H1 (cell line): ENCODE measurements around the gene ZYX.

ENCODE experiments used
- CEBPB ChIP-seq: IDR thresholded peaks from 2 replicates; pipeline ENCODE4 v1.6.1; 2012; ENCODE audit warnings: low read depth, low read length
- CTCF ChIP-seq, 3 experiments: IDR thresholded peaks; 1 replicate in 2 of 3; 2 replicates in 1 of 3; pipeline versions ENCODE4 v1.5.1 to v1.6.1; 2011; ENCODE audit warnings: low read length in 3 of 3, mild to moderate bottlenecking in 3 of 3, inconsistent platforms in 2 of 3, low read depth in 1 of 3, moderate library complexity in 1 of 3; ENCODE audit not compliant: insufficient read depth in 1 of 3; ENCODE audit errors: control extremely low read depth in 1 of 3
- EP300 ChIP-seq, 2 experiments: IDR thresholded peaks; 1 replicate in 1 of 2; 2 replicates in 1 of 2; pipeline ENCODE4 v1.6.1; 2011 to 2012; ENCODE audit warnings: low read depth in 2 of 2, low read length in 2 of 2, mild to moderate bottlenecking in 2 of 2, borderline replicate concordance in 1 of 2, inconsistent platforms in 1 of 2, moderate library complexity in 1 of 2
- GTF2F1 ChIP-seq: IDR thresholded peaks from 2 replicates; pipeline ENCODE4 v1.6.1; 2012; ENCODE audit warnings: low read depth, low read length, improper control_type of control experiment, borderline replicate concordance
- HDAC6 ChIP-seq: IDR thresholded peaks from one replicate; pipeline ENCODE4 v1.7.1; 2012; ENCODE audit warnings: low read depth, mild to moderate bottlenecking, inconsistent platforms, low read length, moderate library complexity
- RAD21 ChIP-seq, 2 experiments: IDR thresholded peaks in 1 of 2; conservative IDR thresholded peaks in 1 of 2; 2 replicates each; pipeline ENCODE4 v1.6.1; 2011; ENCODE audit warnings: low read depth in 2 of 2, low read length in 2 of 2, improper control_type of control experiment in 1 of 2, inconsistent platforms in 1 of 2, mild to moderate bottlenecking in 1 of 2, moderate library complexity in 1 of 2
- TEAD4 ChIP-seq: IDR thresholded peaks from 2 replicates; pipeline ENCODE4 v1.6.1; 2012; ENCODE audit warnings: low read depth, low read length, inconsistent platforms, mixed read lengths

GRCh38 chr7:143392875-143393266 lies 11.7 kb downstream of the ZYX start:
- TF ChIP-seq EP300 (IDR thresholded peaks at IDR 0.05; ENCODE audit: borderline replicate concordance in 1 of 2, low read depth in 2 of 2, low read length in 2 of 2) = no peak
- no peak for TF ChIP-seq TEAD4
- no peak for TF ChIP-seq HDAC6
- TF ChIP-seq RAD21 (IDR thresholded peaks at IDR 0.05 in 1 of 2, conservative IDR thresholded peaks at IDR 0.05 in 1 of 2; ENCODE audit: low read depth in 2 of 2, low read length in 2 of 2) = no peak
- TF ChIP-seq GTF2F1 = no peak
- TF ChIP-seq CEBPB = no peak
- no peak for TF ChIP-seq CTCF (IDR thresholded peaks at IDR 0.05; ENCODE audit: control extremely low read depth in 1 of 3, insufficient read depth in 1 of 3, low read depth in 1 of 3, low read length in 3 of 3)
